HepG2 (cell line): ENCODE results near the gene VDAC1. TPM values are rescaled to one million over a fixed set of nuclear protein-coding genes. Genes with fewer than 3 reads are reported as not detected.

Source experiments
- ATAC-seq: fragments of 200-7000 bp; cut with Tn5 transposase; 3 replicates; pipeline ENCODE4 v1.9.1; 2020; ENCODE audit warnings: mild to moderate bottlenecking, moderate library complexity
- BruUV-seq: library from RNA; stranded (reverse); fragments of 400-500 nt; replicated peaks from 2 replicates; lab custom pipeline; 2021; lab: Mats Ljungman, UMichigan
- CTCF ChIA-PET: fragments of 300-600 bp; formaldehyde crosslinking; extraction: SDS; loops from one replicate; lab custom pipeline; 2021; ENCODE audit warnings: low total read pairs, inconsistent platforms, low intra/inter-chr PET ratio; lab: Yijun Ruan, JAX
- POLR2A ChIA-PET: fragments of 350-600 bp; sonication (Branson Sonifier 250); formaldehyde crosslinking; loops from one replicate; lab custom pipeline; 2020; ENCODE audit warnings: antibody characterized with exemption, inconsistent platforms; lab: Yijun Ruan, JAX
- DNase-seq: peaks from one replicate; pipeline ENCODE4 v3.0.0-alpha.2; 2015; ENCODE audit warnings: low spot score
- FAIRE-seq: peaks from 3 replicates; lab custom pipeline; 2011; peaks lifted over from hg19 to GRCh38; lab: Jason Lieb, UNC
- H2AFZ ChIP-seq: one replicate; pipeline ENCODE4 v1.6.1; 2011; ENCODE audit warnings: low read length, inconsistent platforms
- H3K27ac ChIP-seq: fragments of 300-600 bp; 3 replicates; pipeline ENCODE4 v1.8.0; 2011; ENCODE audit warnings: mixed run types, mild to moderate bottlenecking, mixed read lengths, low read length, inconsistent platforms; ENCODE audit not compliant: insufficient read depth; ENCODE audit errors: extremely low read length
- H3K27me3 ChIP-seq, 2 experiments: fragments of 200-600 bp in 1 of 2; 2 replicates in 1 of 2; 3 replicates in 1 of 2; pipeline versions ENCODE4 v1.6.0 to v1.8.0; 2011; ENCODE audit warnings: low read length in 2 of 2, mild to moderate bottlenecking in 2 of 2, moderate library complexity in 2 of 2, inconsistent platforms in 1 of 2; ENCODE audit not compliant: insufficient read depth in 2 of 2, control insufficient read depth in 1 of 2
- H3K36me3 ChIP-seq, 2 experiments: fragments of 200-600 bp in 1 of 2; replicated peaks in 1 of 2; 2 replicates in 1 of 2; 3 replicates in 1 of 2; pipeline versions ENCODE4 v1.5.1 to v1.8.0; 2011; ENCODE audit warnings: low read length in 2 of 2, inconsistent platforms in 1 of 2; ENCODE audit not compliant: insufficient read depth in 2 of 2, control insufficient read depth in 1 of 2
- H3K4me1 ChIP-seq: 2 replicates; pipeline ENCODE4 v1.5.1; 2012; ENCODE audit warnings: low read length, inconsistent platforms; ENCODE audit not compliant: insufficient read depth
- H3K4me2 ChIP-seq: 2 replicates; pipeline ENCODE4 v1.6.0; 2011; ENCODE audit warnings: low read depth, low read length, inconsistent platforms
- H3K4me3 ChIP-seq, 3 experiments: fragments of 200-600 bp in 1 of 3; sonication (generic), shearing (Covaris generic) in 1 of 3; replicated peaks in 1 of 3; 2 replicates each; pipeline ENCODE4 v1.5.1; 2011 to 2016; ENCODE audit warnings: low read length in 3 of 3, inconsistent platforms in 2 of 3, low read depth in 2 of 3, mild to moderate bottlenecking in 2 of 3, control low read depth in 1 of 3, mixed read lengths in 1 of 3; ENCODE audit not compliant: insufficient read depth in 1 of 3
- H3K79me2 ChIP-seq: one replicate; pipeline ENCODE4 v1.6.1; 2011; ENCODE audit warnings: low read length, inconsistent platforms; ENCODE audit not compliant: insufficient read depth
- H3K9ac ChIP-seq: 2 replicates; pipeline ENCODE4 v1.6.0; 2011; ENCODE audit warnings: mild to moderate bottlenecking, low read depth, low read length, inconsistent platforms; ENCODE audit not compliant: insufficient read depth
- H3K9me3 ChIP-seq: 2 replicates; pipeline ENCODE4 v1.5.1; 2012; ENCODE audit warnings: mild to moderate bottlenecking, low read length
- H4K20me1 ChIP-seq: 2 replicates; pipeline ENCODE4 v1.6.0; 2011; ENCODE audit warnings: inconsistent platforms, mild to moderate bottlenecking, low read length, moderate library complexity; ENCODE audit not compliant: insufficient read depth
- EHMT2 ChIP-seq: fragments of 200-600 bp; sonication (generic); IDR thresholded peaks from 2 replicates; pipeline ENCODE4 v1.7.0; 2017; ENCODE audit warnings: antibody characterized with exemption, low read depth, low read length, borderline replicate concordance
- JUN ChIP-seq: sonication (generic); formaldehyde crosslinking; IDR thresholded peaks from 2 replicates; pipeline ENCODE4 v1.4.0; 2020; ENCODE audit warnings: mild to moderate bottlenecking, missing genetic modification reagents
- PCBP2 ChIP-seq: fragments of 200-400 bp; formaldehyde crosslinking; optimal IDR thresholded peaks from 2 replicates; pipeline ENCODE3; 2018; ENCODE audit warnings: low read length, low read depth; ENCODE audit not compliant: poor library complexity, severe bottlenecking
- RAD51 ChIP-seq: fragments of 450-650 bp; IDR thresholded peaks from 2 replicates; pipeline ENCODE4 v1.6.1; 2016; ENCODE audit warnings: borderline replicate concordance
- SRF ChIP-seq: IDR thresholded peaks from 2 replicates; pipeline ENCODE4 v1.6.1; 2011; ENCODE audit warnings: mild to moderate bottlenecking, low read depth, low read length, moderate library complexity
- ZBTB38 ChIP-seq: sonication (generic); formaldehyde crosslinking; IDR thresholded peaks from 2 replicates; pipeline ENCODE4 v1.5.1; 2020; ENCODE audit warnings: mild to moderate bottlenecking, missing genetic modification reagents
- ZBTB7A ChIP-seq: sonication (generic); formaldehyde crosslinking; IDR thresholded peaks from 2 replicates; pipeline ENCODE4 v1.8.0; 2022; ENCODE audit warnings: mild to moderate bottlenecking, missing genetic modification reagents
- ZEB1 ChIP-seq: IDR thresholded peaks from 2 replicates; pipeline ENCODE4 v1.6.1; 2012; ENCODE audit warnings: mild to moderate bottlenecking, low read depth, inconsistent platforms; ENCODE audit not compliant: insufficient replicate concordance
- ZNF777 ChIP-seq: sonication (generic); formaldehyde crosslinking; IDR thresholded peaks from 2 replicates; pipeline ENCODE4 v1.4.0; 2020; ENCODE audit warnings: missing genetic modification reagents
- WGBS: methylation state at CpG from one replicate; pipeline ENCODE4 v1.1.6; 2017; ENCODE audit warnings: low lambda C conversion rate; 5-methylcytosine and 5-hydroxymethylcytosine counted together
- in situ Hi-C: cut with HindIII; loops from 2 replicates; pipeline ENCODE4 v1.10.0; 2017; ENCODE audit warnings: low pct_unique_long_range_greater_than_20kb; ENCODE audit not compliant: extremely low pct_ligation_motif_present
- intact Hi-C: fragments of 100-400 bp; cut with micrococcal nuclease; formaldehyde crosslinking; loops from one replicate; pipeline ENCODE4 v1.10.0; 2022; ENCODE audit not compliant: unreplicated experiment
- polyA plus RNA-seq, 8 experiments: library from polyadenylated mRNA; depleted of rRNA in 3 of 8; stranded (reverse) in 7 of 8; unstranded in 1 of 8; fragments of >200 nt; fragmentation: Illumina TruSeq in 4 of 8; extraction: Trizol in 4 of 8; gene quantifications; 2 replicates each; pipeline versions ENCODE4 v1.2.1 to v1.2.3, GENCODE V29; 2011 to 2016; ENCODE audit warnings: low read depth in 4 of 8, missing spikeins in 1 of 8, mixed read lengths in 1 of 8; ENCODE audit not compliant: insufficient read depth in 1 of 8
- total RNA-seq, 5 experiments: library from RNA; depleted of rRNA; stranded (reverse); fragments of >200 nt; fragmentation: Illumina TruSeq; extraction: Trizol; gene quantifications; 2 replicates each; pipeline ENCODE4 v1.2.3, GENCODE V29; 2016; ENCODE audit warnings: low read depth in 1 of 5

The VDAC1 gene
- total and polyA plus RNA-seq, 2 of the 13 experiments (the other 11 are each of a cell fraction or from before 2014, with no cell fraction given) = 112 to 380 TPM

DNA sequence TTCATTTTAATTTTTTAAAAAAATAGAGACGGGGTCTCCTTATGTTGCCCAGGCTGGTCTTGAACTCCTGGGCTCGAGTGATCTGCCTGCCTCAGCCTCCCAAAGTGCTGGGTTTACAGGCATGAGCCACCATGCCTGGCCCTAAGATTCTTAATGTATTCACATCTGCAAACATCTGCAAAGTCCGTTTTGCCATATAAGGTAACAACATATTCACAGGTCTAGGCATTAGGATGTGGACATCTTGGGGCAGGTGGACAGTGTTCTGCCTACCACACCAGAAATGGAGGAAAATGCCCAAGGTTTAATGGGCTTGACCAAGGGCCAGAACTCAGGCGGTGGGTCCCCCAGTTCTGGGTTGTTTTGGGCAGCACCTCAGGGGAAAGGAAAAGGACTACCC is 41.6 kb upstream of the VDAC1 start:
- DNase-seq (peak; percentile 27), FAIRE-seq (no peak), ATAC-seq (no peak)
- H4K20me1 ChIP-seq = no peaks in the 10 kb centered on the region
- peak overlapping the region; percentile 43; the same call in 1 of the 2 replicates for H3K9ac ChIP-seq
- intact Hi-C loops = loop anchor here (2.0 kb wide), 1 partner anchor 52 kb away; no protein-coding TSS in a partner anchor
- peaks cover 58% of the 10 kb centered on the region for H3K4me1 ChIP-seq
- BruUV-seq = no TSS peak
- 0 out of 6 replicates have a peak overlapping the region, but pooled peaks of 1 of the 3 experiments have one; percentile 51 for H3K4me3 ChIP-seq
- no peak overlapping the region for H2AFZ ChIP-seq
- peak overlapping the region; percentile 55 for H3K27ac ChIP-seq
- H3K4me2 ChIP-seq = peak overlapping the region; percentile 71
- CTCF ChIA-PET = no interaction called here
- H3K79me2 ChIP-seq = no peaks in the 10 kb centered on the region
- in situ Hi-C loops = loop anchor here (10.0 kb wide), 1 partner anchor 238 kb away; no protein-coding TSS in a partner anchor
- POLR2A ChIA-PET = interaction anchor here (1.1 to 3.1 kb wide), 5 partner anchors 9 to 68 kb away, joined by 3 to 29 read pairs (median 6); partner anchors contain the start of gene TCF7
- H3K36me3 ChIP-seq = no peaks in the 10 kb centered on the region
- H3K9me3 ChIP-seq = no peaks in the 10 kb centered on the region
- H3K27me3 ChIP-seq = no peaks in the 10 kb centered on the region
- TF ChIP-seq ZEB1 = no peak
- TF ChIP-seq ZNF777 (CRISPR knock-in tag) = no peak
- no peak for TF ChIP-seq ZBTB38 (CRISPR knock-in tag)
- TF ChIP-seq RAD51 = no peak
- TF ChIP-seq ZBTB7A (CRISPR knock-in tag) = no peak
- TF ChIP-seq JUN (CRISPR knock-in tag) = no peak
- TF ChIP-seq EHMT2 = no peak
- TF ChIP-seq SRF = peak; percentile 94
- no peak for TF ChIP-seq PCBP2
- 76% methylated on average over 4 of the region's 4 CpGs for WGBS
